NCI-H2171 treated with DMSO at 0.1 percent for 48 hours (cell line): ENCODE data around the gene ZNF195.
"Not testable (repeated sequence)": the region's sequence is repeated elsewhere in the genome, so short reads cannot be mapped to it uniquely, and the experiment has no call there.

Experiments used
- DNase-seq: peaks from one replicate; lab custom pipeline; 2025; lab: John Stamatoyannopoulos, UW

Gene ZNF195

GRCh38 chr11:3402181-3402860 lies 23.4 kb upstream of the ZNF195 start:
- not testable (repeated sequence) for DNase-seq

GRCh38 chr11:3401052-3401451 lies 22.1 kb upstream of the ZNF195 start:
- DNase-seq, result not testable (repeated sequence)

- DNase-seq, result not testable (repeated sequence)
Measured at GRCh38 chr11:3398509-3398908, 19.6 kb upstream of the ZNF195 start.

GRCh38 chr11:3398106-3398505 lies 19.2 kb upstream of the ZNF195 start:
- DNase-seq, result not testable (repeated sequence)

GRCh38 chr11:3397210-3397609 lies 18.3 kb upstream of the ZNF195 start:
- not testable (repeated sequence) for DNase-seq

- DNase-seq, result not testable (repeated sequence)
Measured at GRCh38 chr11:3395468-3395867, 16.5 kb upstream of the ZNF195 start.

- DNase-seq, result not testable (repeated sequence)
Measured at GRCh38 chr11:3394956-3395355, 16.0 kb upstream of the ZNF195 start.

- not testable (repeated sequence) for DNase-seq
Measured at GRCh38 chr11:3393450-3393849, 14.5 kb upstream of the ZNF195 start.

GRCh38 chr11:3382613-3383285 lies 3.8 kb upstream of the ZNF195 start:
- DNase-seq, result no peak

- no peak for DNase-seq
Measured at GRCh38 chr11:3381794-3382193, 2.8 kb upstream of the ZNF195 start.

- DNase-seq, result no peak
Measured at GRCh38 chr11:3380706-3381545, 2.0 kb upstream of the ZNF195 start.

- no peak for DNase-seq
Measured at GRCh38 chr11:3375552-3375951, 3.4 kb downstream of the ZNF195 start.

- DNase-seq, result no peak
Measured at GRCh38 chr11:3370311-3370870, 8.6 kb downstream of the ZNF195 start.

GRCh38 chr11:3369366-3369765 lies 9.6 kb downstream of the ZNF195 start:
- DNase-seq, result no peak

- DNase-seq, result no peak
Measured at GRCh38 chr11:3368199-3368598, 10.7 kb downstream of the ZNF195 start.

GRCh38 chr11:3367221-3367620 lies 11.7 kb downstream of the ZNF195 start:
- DNase-seq, result no peak

- DNase-seq, result no peak
Measured at GRCh38 chr11:3359092-3359824, 19.7 kb downstream of the ZNF195 start.

- DNase-seq, result no peak
Measured at GRCh38 chr11:3357994-3358676, 20.8 kb downstream of the ZNF195 start.

- DNase-seq, result no peak
Measured at GRCh38 chr11:3357302-3357701, 21.6 kb downstream of the ZNF195 start.

- DNase-seq, result no peak
Measured at GRCh38 chr11:3356858-3357257, 22.1 kb downstream of the ZNF195 start.

- DNase-seq, result no peak
Measured at GRCh38 chr11:3353066-3353465, 25.9 kb downstream of the ZNF195 start.
